ENCODE measurements around the gene CDK5RAP2.

GRCh38 chr9:120513825-120514396, 66.1 kb downstream of the CDK5RAP2 start:
- TF ChIP-seq POLR2AphosphoS5 (IDR thresholded peaks at IDR 0.05), result no peak
- TF ChIP-seq EP300 (IDR thresholded peaks at IDR 0.05), result no peak
- TF ChIP-seq, protein P1, sequence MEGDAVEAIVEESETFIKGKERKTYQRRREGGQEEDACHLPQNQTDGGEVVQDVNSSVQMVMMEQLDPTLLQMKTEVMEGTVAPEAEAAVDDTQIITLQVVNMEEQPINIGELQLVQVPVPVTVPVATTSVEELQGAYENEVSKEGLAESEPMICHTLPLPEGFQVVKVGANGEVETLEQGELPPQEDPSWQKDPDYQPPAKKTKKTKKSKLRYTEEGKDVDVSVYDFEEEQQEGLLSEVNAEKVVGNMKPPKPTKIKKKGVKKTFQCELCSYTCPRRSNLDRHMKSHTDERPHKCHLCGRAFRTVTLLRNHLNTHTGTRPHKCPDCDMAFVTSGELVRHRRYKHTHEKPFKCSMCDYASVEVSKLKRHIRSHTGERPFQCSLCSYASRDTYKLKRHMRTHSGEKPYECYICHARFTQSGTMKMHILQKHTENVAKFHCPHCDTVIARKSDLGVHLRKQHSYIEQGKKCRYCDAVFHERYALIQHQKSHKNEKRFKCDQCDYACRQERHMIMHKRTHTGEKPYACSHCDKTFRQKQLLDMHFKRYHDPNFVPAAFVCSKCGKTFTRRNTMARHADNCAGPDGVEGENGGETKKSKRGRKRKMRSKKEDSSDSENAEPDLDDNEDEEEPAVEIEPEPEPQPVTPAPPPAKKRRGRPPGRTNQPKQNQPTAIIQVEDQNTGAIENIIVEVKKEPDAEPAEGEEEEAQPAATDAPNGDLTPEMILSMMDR (IDR thresholded peaks at IDR 0.05), result no peak
- no peak for TF ChIP-seq POLR2A (IDR thresholded peaks at IDR 0.05)
